Liver (tissue), 9 donors: ENCODE results near the gene XPR1. TPM values are rescaled to one million over a fixed set of nuclear protein-coding genes. Genes with fewer than 3 reads are reported as not detected.

Experiments
- DNase-seq: peaks from one replicate; pipeline ENCODE4 v3.0.0-alpha.2; 2017; ENCODE audit warnings: low spot score
- H3K27ac ChIP-seq, 2 donors: one replicate each; pipeline ENCODE4 v1.7.0; 2013; ENCODE audit warnings: inconsistent platforms in 2 of 2, low read length in 2 of 2, control low read depth in 1 of 2, low read depth in 1 of 2, mild to moderate bottlenecking in 1 of 2
- H3K27me3 ChIP-seq, 4 donors: one replicate each; pipeline versions ENCODE4 v1.6.1 to v1.7.0; 2013; ENCODE audit warnings: low read length in 3 of 4, inconsistent platforms in 1 of 4, mild to moderate bottlenecking in 1 of 4, moderate library complexity in 1 of 4; ENCODE audit not compliant: control insufficient read depth in 4 of 4, insufficient read depth in 4 of 4
- H3K36me3 ChIP-seq, 4 donors: one replicate each; pipeline versions ENCODE4 v1.6.1 to v1.7.0; 2013; ENCODE audit warnings: low read length in 3 of 4, mild to moderate bottlenecking in 3 of 4, low read depth in 1 of 4, moderate library complexity in 1 of 4; ENCODE audit not compliant: control insufficient read depth in 4 of 4, insufficient read depth in 3 of 4
- H3K4me1 ChIP-seq, 4 donors: one replicate each; pipeline versions ENCODE4 v1.6.1 to v1.7.0; 2013; ENCODE audit warnings: low read length in 3 of 4, mild to moderate bottlenecking in 3 of 4, moderate library complexity in 1 of 4; ENCODE audit not compliant: control insufficient read depth in 4 of 4, insufficient read depth in 4 of 4
- H3K4me3 ChIP-seq, 3 donors: one replicate each; pipeline versions ENCODE4 v1.6.1 to v1.7.0; 2013; ENCODE audit warnings: low read length in 3 of 3, control low read depth in 1 of 3, low read depth in 1 of 3, mild to moderate bottlenecking in 1 of 3
- H3K9ac ChIP-seq, 2 donors: one replicate each; pipeline ENCODE4 v1.7.0; 2013; ENCODE audit warnings: low read length in 2 of 2, mild to moderate bottlenecking in 2 of 2, moderate library complexity in 2 of 2, control low read depth in 1 of 2, low read depth in 1 of 2
- H3K9me3 ChIP-seq, 4 donors: one replicate each; pipeline versions ENCODE4 v1.6.1 to v1.7.0; 2013; ENCODE audit warnings: low read length in 3 of 4; ENCODE audit not compliant: control insufficient read depth in 4 of 4
- ATF3 ChIP-seq: IDR thresholded peaks from 2 replicates; pipeline ENCODE4 v1.6.1; 2016; ENCODE audit warnings: antibody characterized with exemption
- FOXA1 ChIP-seq: IDR thresholded peaks from 2 replicates; pipeline ENCODE4 v1.6.1; 2016; ENCODE audit warnings: antibody characterized with exemption
- FOXA2 ChIP-seq: IDR thresholded peaks from 2 replicates; pipeline ENCODE4 v1.6.1; 2016; ENCODE audit warnings: antibody characterized with exemption
- GABPA ChIP-seq, 2 donors: IDR thresholded peaks in 1 of 2; conservative IDR thresholded peaks in 1 of 2; 2 replicates each; pipeline ENCODE4 v1.6.1; 2016; ENCODE audit warnings: antibody characterized with exemption in 2 of 2, mild to moderate bottlenecking in 1 of 2, moderate library complexity in 1 of 2
- HNF4A ChIP-seq, 2 donors: conservative IDR thresholded peaks; 2 replicates each; pipeline ENCODE4 v1.6.1; 2016; ENCODE audit warnings: antibody characterized with exemption in 2 of 2, mild to moderate bottlenecking in 2 of 2
- JUND ChIP-seq, 2 donors: IDR thresholded peaks; 2 replicates each; pipeline ENCODE4 v1.6.1; 2016; ENCODE audit warnings: antibody characterized with exemption in 2 of 2
- MAX ChIP-seq: IDR thresholded peaks from 2 replicates; pipeline ENCODE4 v1.6.1; 2016; ENCODE audit warnings: antibody characterized with exemption
- RAD21 ChIP-seq, 2 donors: IDR thresholded peaks; 2 replicates each; pipeline ENCODE4 v1.6.1; 2016; ENCODE audit warnings: antibody characterized with exemption in 2 of 2, mild to moderate bottlenecking in 2 of 2
- RXRA ChIP-seq, 2 donors: IDR thresholded peaks; 2 replicates each; pipeline ENCODE4 v1.6.1; 2017 to 2018; ENCODE audit warnings: antibody characterized with exemption in 2 of 2, mild to moderate bottlenecking in 1 of 2
- SP1 ChIP-seq: IDR thresholded peaks from 2 replicates; pipeline ENCODE4 v1.6.1; 2018; ENCODE audit warnings: antibody characterized with exemption, mild to moderate bottlenecking
- TAF1 ChIP-seq: conservative IDR thresholded peaks from 2 replicates; pipeline ENCODE4 v1.6.1; 2016; ENCODE audit warnings: antibody characterized with exemption, mild to moderate bottlenecking
- YY1 ChIP-seq: IDR thresholded peaks from 2 replicates; pipeline ENCODE4 v1.6.1; 2016; ENCODE audit warnings: antibody characterized with exemption, mild to moderate bottlenecking
- ZBTB33 ChIP-seq: IDR thresholded peaks from 2 replicates; pipeline ENCODE4 v1.6.1; 2016; ENCODE audit warnings: antibody characterized with exemption
- WGBS: extraction: QIAGEN DNeasy Blood & Tissue Kit; methylation state at CpG from one replicate; pipeline ENCODE4 v1.1.7; 2013; 5-methylcytosine and 5-hydroxymethylcytosine counted together
- polyA plus RNA-seq, 2 donors: library from polyadenylated mRNA; stranded (reverse) in 1 of 2; unstranded in 1 of 2; fragments of 200-250 nt in 1 of 2; fragments of >200 nt in 1 of 2; fragmentation: Nextera tagmentation in 1 of 2; extraction: Ambion mirVana in 1 of 2; gene quantifications; one replicate each; pipeline versions ENCODE4 v1.2.1 to v1.2.3, GENCODE V29; 2013 to 2015
- total RNA-seq, 2 donors: library from RNA; depleted of rRNA; stranded (reverse); fragments of >200 nt; gene quantifications; one replicate each; pipeline ENCODE4 v1.2.3, GENCODE V29; 2014
- TF ChIP-seq, protein P1 (sequence below): IDR thresholded peaks from 2 replicates; pipeline ENCODE4 v1.6.1; 2016; ENCODE audit warnings: antibody characterized with exemption, mild to moderate bottlenecking
- TF ChIP-seq, protein P2 (sequence below): fragments of 150-350 bp; IDR thresholded peaks from 2 replicates; pipeline ENCODE4 v1.5.1; 2017; ENCODE audit warnings: improper control_type of control experiment, low read depth, low read length; ENCODE audit not compliant: missing input control
- donor health status: healthy.
- donor health status: healthy.
- donor health status: healthy.
- donor health status: healthy.
- donor health status: healthy.

XPR1 gene
- total RNA-seq: 10 to 100 TPM in 1 of 2 donors, 1 to 10 TPM in 1; 8.0 to 14.3 TPM
- polyA plus RNA-seq: 1 to 10 TPM; 1.8 to 3.7 TPM

GRCh38 chr1:180631766-180632325, at the start of gene XPR1:
XPR1 (plus strand) TSS chr1:180632022; CDS start chr1:180632202, 180 bp downstream.
- Histone ChIP-seq H3K4me3 (peak within 1 kb of the TSS; percentile 86 to 100 (median 88)), H3K36me3 (no peaks in the 10 kb centered on the region), H3K27ac (peak within 1 kb of the TSS; percentile 85 to 90), H3K27me3 (no peaks in the 10 kb centered on the region), H3K9me3 (no peaks in the 10 kb centered on the region), H3K9ac (peak within 1 kb of the TSS; percentile 13 to 91), H3K4me1 (peaks cover 4 to 19% (median 12%) of the 10 kb centered on the region in 4 donors)
- DNase-seq: peak; percentile 99
- WGBS: under 1% methylated on average over 41 of the region's 41 CpGs
- peak; percentile 66 to 73 for TF ChIP-seq RAD21 (IDR thresholded peaks at IDR 0.05)
- TF ChIP-seq, protein P1, sequence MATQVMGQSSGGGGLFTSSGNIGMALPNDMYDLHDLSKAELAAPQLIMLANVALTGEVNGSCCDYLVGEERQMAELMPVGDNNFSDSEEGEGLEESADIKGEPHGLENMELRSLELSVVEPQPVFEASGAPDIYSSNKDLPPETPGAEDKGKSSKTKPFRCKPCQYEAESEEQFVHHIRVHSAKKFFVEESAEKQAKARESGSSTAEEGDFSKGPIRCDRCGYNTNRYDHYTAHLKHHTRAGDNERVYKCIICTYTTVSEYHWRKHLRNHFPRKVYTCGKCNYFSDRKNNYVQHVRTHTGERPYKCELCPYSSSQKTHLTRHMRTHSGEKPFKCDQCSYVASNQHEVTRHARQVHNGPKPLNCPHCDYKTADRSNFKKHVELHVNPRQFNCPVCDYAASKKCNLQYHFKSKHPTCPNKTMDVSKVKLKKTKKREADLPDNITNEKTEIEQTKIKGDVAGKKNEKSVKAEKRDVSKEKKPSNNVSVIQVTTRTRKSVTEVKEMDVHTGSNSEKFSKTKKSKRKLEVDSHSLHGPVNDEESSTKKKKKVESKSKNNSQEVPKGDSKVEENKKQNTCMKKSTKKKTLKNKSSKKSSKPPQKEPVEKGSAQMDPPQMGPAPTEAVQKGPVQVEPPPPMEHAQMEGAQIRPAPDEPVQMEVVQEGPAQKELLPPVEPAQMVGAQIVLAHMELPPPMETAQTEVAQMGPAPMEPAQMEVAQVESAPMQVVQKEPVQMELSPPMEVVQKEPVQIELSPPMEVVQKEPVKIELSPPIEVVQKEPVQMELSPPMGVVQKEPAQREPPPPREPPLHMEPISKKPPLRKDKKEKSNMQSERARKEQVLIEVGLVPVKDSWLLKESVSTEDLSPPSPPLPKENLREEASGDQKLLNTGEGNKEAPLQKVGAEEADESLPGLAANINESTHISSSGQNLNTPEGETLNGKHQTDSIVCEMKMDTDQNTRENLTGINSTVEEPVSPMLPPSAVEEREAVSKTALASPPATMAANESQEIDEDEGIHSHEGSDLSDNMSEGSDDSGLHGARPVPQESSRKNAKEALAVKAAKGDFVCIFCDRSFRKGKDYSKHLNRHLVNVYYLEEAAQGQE: peak; percentile 76
- TF ChIP-seq GABPA (IDR thresholded peaks at IDR 0.05 in 1 of 2, conservative IDR thresholded peaks at IDR 0.05 in 1 of 2): no peak
- TF ChIP-seq MAX: no peak
- TF ChIP-seq ATF3: no peak
- peak; percentile 70 for TF ChIP-seq SP1
- TF ChIP-seq TAF1: peak; percentile 55
- TF ChIP-seq RXRA (IDR thresholded peaks at IDR 0.05): peak; percentile 35 to 37
- TF ChIP-seq ZBTB33: no peak
- no peak for TF ChIP-seq FOXA2
- peak in 1 of 2 donors; percentile 24 for TF ChIP-seq JUND (IDR thresholded peaks at IDR 0.05)
- TF ChIP-seq, protein P2, sequence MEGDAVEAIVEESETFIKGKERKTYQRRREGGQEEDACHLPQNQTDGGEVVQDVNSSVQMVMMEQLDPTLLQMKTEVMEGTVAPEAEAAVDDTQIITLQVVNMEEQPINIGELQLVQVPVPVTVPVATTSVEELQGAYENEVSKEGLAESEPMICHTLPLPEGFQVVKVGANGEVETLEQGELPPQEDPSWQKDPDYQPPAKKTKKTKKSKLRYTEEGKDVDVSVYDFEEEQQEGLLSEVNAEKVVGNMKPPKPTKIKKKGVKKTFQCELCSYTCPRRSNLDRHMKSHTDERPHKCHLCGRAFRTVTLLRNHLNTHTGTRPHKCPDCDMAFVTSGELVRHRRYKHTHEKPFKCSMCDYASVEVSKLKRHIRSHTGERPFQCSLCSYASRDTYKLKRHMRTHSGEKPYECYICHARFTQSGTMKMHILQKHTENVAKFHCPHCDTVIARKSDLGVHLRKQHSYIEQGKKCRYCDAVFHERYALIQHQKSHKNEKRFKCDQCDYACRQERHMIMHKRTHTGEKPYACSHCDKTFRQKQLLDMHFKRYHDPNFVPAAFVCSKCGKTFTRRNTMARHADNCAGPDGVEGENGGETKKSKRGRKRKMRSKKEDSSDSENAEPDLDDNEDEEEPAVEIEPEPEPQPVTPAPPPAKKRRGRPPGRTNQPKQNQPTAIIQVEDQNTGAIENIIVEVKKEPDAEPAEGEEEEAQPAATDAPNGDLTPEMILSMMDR: peak; percentile 36
- peak; percentile 19 to 26 for TF ChIP-seq HNF4A (conservative IDR thresholded peaks at IDR 0.05)
- TF ChIP-seq YY1: peak; percentile 98
- no peak for TF ChIP-seq FOXA1
